GM21390 (cell line): ENCODE measurements around the gene SPATA7.
"Not testable (repeated sequence)": the region's sequence is repeated elsewhere in the genome, so short reads cannot be mapped to it uniquely, and the experiment has no call there.

Experiments used
- ATAC-seq: cut with Tn5 transposase; IDR thresholded peaks from one replicate; pipeline ENCODE4 v1.9.1; 2021; ENCODE audit not compliant: unreplicated experiment

Gene SPATA7, protein sequence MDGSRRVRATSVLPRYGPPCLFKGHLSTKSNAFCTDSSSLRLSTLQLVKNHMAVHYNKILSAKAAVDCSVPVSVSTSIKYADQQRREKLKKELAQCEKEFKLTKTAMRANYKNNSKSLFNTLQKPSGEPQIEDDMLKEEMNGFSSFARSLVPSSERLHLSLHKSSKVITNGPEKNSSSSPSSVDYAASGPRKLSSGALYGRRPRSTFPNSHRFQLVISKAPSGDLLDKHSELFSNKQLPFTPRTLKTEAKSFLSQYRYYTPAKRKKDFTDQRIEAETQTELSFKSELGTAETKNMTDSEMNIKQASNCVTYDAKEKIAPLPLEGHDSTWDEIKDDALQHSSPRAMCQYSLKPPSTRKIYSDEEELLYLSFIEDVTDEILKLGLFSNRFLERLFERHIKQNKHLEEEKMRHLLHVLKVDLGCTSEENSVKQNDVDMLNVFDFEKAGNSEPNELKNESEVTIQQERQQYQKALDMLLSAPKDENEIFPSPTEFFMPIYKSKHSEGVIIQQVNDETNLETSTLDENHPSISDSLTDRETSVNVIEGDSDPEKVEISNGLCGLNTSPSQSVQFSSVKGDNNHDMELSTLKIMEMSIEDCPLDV

DNA sequence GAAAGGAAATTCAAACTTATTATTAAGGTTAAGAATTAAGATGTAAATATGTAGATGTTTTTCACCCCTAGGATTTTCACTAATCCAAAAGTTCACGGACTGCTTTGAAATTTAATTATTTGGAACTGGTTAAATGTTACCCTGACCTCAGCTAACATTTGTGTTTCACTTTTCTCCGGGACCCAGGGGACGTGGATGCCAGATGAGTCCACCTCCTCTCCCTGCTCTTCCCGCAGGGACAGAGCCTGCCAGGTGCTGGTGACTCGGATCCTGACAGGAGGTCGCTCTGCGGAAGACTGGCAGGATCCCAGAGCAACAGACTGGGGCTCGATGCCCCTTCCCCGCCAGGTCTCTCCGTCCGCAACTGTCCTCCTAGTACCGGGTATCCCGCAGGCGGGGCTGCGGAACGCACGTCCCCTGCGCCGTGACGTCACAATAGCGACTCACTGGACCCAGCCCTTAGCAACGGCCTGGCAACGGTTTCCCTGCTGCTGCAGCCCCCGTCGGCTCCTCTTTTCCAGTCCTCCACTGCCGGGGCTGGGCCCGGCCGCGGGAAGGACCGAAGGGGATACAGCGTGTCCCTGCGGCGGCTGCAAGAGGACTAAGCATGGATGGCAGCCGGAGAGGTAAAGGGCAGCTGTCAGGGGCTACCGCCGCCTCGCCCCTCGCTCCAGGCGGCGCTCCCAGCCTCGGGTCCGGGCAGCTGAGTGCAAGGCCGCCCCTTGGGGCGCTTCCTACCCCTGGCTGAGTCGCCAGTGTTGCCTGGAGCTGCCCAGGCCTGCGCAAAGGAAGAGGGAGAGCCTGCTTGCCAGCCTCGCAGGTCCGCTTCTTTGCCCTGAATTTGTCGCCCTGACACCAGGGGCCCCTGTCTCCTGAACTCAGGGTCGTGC, at the start of gene SPATA7:
SPATA7 (plus strand) TSS at position 446 of the 890 bp plus-strand sequence; CDS start at position 608, 162 bp downstream.
- ATAC-seq, result peak; percentile 100

DNA sequence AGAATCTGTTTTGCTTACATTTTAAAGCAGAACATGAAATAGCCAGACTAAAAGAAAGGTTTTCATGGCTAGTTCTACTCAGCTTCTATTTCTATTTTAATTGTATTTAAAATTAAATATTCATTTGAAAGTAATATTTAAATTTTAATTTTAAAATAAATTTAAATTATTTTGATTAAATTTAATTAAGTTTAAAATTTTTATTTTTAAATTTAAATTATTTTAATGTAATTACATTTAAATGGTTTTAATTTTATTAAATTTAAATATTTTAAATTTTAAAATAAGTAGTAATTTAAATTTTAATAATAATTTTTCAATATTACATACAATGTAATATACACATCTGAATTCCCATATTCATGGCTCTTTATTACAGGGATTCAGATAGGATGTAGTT, 45.1 kb upstream of the SPATA7 start:
- ATAC-seq, result no peak

DNA sequence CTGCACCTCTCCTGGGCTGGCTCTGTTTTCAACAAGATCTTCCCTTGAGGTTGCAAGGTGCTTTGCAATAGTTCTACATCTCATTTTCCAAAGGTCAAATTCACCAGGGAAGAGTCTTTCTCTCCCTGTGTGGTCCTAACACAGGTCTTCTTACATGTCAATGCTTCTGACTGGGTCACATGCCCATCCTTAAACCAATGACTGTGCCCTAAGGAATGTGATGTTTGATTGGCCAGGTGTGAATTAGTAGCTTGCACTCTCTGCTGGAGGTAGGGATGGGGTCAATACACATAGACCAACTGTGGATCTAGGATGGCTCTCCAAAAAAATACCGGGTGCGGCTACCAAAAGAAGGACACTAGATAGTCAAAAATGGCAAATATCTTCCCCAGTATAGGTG, 42.5 kb upstream of the SPATA7 start:
- no peak for ATAC-seq

DNA sequence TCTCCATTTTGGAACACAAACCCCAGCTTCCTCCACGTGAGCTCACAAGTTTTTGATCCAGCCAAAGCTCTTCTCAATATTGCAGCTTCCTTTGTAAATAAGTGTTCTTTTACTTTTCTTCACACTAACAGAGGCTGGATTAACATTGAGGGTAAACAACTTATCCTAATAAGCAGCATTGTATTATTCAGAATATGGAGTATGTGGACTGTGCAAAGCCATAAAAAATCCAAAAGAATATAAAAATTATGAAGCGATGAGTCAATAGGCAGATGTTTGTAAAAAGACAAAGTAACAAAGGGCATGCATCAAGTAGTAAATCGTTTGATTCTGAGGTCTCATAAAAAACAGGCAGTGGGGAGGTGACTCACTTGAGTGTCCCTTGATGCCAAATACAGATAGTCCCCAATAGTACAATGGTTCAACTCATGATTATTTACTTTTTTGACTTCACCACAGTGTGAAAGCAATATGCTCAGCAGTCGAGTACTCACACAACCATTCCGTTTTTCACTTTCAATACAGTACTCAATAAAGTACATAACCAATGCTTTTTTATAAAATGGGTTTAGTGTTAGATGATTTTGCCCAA, 39.3 kb upstream of the SPATA7 start:
- ATAC-seq, result no peak

DNA sequence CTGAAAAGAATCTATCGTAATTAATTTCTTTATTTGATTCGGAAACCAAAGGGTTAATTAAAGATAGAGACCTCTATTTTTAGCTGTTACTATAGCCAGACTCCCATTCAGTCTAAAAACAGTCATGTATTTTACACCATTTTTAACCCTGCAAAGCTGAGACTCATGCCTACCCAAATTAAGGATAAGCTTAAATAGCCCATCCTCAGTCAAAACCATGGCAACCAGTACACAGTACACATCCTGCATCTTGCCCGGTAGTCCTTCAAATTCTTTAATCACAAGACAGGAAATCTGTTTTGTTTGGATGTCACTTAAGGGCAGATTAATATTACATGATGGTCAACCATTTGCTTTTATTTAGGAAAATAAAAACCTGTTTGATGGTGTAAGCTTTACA, 36.9 kb upstream of the SPATA7 start:
- ATAC-seq, result no peak

DNA sequence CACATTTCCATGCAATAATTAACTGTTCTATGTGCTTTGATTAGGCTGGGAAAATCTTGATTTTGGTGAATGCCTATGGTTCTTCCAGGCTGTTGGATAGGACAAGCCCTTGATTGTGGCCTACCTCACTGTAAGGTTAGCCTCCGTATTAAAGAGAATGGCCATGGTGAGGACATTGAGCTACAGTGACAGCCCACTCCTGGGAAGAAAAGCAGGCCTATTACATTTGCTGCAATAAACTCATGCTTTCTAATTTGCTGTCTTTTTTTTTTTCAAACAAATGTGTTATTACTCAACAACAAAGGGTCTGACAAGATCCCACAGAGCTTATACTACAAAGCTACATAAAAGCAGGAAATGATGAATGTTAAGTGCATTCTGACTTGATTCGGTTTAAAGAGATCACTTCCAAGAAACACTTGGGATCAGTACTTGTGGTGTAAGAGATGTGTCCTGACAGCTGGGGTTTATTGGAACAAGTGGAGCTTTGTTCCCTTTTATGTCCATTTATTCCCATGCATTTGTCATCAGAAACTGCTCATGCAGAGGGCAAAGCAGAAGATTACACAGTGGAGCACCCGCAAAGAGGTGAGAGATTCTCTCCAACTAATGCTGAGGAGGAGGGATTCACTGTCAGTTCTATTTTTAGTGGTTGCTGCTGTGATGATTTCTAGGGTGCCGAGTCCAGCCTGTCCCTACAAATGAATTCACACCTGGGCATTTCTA, 33.3 kb upstream of the SPATA7 start:
- ATAC-seq, result no peak

DNA sequence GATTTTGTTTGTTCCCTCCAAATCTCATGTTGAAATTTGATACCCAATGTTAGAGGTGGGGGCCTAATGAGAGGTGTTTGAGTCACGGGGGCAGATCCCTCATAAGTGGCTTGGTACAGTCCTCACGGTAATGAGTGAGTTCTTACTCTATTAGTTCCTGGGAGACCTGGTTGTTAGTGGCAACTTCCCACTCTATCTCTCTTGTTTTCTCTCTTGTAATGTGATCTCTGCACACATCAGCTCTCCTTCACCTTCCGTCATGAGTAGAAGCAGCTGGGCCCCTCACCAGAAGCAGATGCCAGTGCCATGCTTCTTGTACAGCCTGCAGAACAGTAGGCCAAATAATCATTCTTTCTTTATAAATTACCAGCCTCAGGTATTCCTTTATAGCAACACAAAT, 32.8 kb upstream of the SPATA7 start:
- no peak for ATAC-seq

DNA sequence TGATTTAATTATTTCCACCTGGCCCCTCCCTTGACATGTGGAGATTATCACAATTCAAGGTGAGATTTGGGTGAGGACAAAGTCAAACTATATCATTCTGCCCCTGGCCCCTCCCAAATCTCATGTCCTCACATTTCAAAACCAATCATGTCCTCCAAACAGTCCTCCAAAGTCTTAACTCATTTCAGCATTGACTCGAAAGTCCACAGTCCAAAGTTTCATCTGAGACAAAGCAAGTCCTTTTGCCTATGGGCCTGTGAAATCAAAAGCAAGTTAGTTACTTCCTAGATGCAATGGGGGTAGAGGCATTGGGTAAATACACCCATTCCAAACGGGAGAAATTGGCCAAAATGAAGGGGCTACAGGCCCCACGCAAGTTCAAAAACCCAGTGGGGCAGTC, 31.1 kb upstream of the SPATA7 start:
- no peak for ATAC-seq

DNA sequence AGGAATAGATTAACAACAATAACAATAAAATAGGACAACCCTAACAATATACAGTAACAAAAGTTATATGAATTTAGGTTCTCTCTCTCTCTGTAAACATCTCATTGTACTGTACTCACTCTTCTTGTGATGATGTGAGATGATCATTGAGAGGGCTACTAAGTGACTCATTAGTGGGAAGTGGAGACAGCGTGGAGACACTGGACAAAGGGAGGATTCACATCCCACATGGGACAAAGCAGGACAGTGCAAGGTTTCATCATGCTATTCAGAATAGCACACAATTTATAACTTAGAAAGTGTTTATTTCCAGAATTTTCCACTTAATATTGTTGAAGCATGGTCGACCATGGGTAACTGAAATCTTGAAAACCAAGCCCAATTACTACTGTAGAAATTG, 26.0 kb upstream of the SPATA7 start:
- ATAC-seq, result no peak

DNA sequence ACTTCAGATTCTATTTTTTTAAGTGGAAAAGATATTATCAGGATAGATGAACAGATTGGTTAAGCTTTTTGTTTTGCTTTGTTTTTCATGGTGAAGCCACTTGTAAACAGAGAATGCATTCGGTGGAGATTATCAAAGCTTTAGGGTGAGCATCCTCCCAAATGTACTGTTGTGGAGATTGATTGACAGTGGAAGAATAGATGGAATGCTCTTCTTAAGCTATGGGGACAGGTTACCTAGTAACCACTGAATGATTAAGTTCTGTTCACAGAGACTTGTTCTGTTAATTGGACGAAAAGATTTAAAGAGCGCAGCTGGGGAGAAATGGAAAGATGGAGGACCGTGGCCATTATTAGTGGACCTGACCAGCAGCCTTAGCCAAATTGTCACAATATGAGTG, 21.8 kb upstream of the SPATA7 start:
- no peak for ATAC-seq

DNA sequence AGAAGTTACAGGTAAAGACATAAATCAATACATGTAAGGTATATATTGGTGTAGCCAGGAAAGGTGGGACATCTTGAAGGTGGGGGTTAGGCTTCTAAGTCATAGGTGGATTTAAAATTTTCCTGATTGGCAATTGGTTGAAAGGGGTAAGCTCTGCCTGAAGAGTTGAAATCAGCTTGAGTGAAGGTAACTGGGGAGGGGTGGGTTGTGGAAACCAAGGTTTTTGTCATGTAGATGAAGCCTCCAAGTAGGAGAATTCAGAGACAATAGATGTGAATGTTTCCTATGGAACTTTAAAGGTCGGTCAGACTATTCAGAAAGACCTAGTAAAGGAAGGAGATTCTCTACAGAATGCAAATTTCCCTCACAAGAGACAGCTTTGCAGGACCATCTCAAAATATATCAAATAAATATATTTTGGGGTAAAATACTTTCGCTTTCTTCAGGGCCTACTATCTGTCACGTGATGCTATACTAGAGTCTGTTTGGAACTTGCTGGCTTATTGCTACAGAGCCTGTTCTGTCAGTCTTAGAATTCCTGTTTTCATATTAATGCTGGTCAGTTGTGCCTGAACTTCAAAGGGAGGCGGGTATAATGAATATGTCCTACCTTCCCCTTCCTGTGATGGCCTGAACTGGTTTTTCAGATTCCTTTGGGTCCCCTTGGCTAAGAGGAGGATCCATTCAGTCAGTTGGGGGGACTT, 20.6 kb upstream of the SPATA7 start:
- no peak for ATAC-seq

DNA sequence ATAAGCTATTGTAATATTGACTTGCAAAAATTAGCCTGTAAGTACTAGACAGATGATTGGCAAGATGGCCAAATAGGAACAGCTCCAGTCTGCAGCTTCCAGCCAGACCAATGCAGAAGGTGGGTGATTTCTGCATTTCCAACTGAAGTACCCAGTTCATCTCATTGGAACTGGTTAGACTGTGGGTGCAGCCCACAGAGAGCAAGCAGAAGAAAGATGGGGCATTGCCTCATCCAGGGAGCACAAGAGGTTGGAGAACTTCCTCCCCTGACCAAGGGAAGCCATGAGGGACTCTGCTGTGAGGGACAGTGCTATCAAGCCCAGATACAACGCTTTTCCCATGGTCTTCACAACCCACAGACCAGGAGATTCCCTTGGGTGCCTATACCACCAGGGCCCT, 16.0 kb upstream of the SPATA7 start:
- no peak for ATAC-seq

DNA sequence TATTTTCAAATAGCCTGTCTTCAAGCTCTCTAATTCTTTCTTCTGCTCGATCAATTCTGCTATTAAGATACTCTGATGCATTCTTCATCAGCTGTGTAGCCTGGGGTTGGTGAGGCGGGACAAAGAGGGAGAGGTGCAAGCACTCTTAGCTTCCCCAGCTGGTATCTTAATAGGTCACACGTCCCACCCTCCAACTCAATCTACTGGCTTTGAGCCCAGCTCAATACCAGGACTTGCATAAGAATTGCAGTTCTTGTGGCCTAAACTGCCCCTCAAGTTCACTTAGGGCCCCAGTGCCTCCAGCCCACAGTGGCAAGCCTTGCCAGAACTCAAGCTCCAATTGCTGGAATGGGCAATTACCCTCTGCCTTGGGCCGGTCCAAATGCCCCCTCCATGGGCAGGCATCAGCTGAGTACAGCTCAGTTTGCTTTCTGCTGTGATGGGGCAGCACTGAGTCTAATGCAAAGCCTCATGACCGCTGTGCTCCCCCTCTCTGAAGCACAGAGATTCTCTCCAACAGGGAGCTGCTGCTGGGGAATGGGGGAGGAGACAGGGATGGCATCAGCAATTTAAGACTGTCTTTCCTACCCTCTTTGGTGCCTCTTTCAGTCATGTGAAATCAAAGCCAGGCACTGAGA, 5.6 kb upstream of the SPATA7 start:
- no peak for ATAC-seq

DNA sequence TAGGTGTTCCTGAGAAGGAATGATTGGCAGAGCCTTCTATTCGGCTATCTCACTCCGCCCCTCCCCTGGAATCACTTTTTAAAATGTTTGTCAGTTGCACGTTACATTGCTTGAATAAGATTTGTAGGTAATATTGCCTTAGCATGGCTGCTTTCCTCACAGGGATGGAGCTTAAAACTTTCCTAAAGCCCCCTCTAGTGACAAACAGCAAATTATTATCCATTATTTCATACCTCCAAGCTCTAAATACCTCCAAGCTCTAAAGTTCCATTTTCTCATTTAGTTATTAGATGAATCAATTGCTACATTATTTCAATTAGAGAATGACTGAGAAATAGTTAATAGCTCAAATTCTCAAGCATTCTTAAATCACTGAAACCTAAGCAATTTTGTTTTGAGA, 5.1 kb upstream of the SPATA7 start:
- ATAC-seq, result no peak

DNA sequence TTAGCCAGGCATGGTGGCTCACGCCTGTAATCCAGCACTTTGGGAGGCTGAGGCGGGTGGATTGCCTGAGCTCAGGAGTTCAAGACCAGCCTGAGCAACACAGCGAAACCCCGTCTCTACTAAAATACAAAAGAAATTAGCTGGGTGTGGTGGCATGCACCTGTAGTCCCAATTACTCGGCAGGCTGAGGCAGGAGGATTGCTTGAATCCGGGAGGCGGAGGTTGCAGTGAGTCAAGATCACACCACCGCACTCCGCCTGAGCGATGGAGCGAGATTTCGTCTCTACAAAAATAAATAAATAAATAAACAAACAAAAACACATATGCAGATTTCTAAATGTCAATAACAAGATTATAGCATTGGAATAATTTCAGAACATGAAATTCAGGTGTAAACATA, 3.8 kb upstream of the SPATA7 start:
- not testable (repeated sequence) for ATAC-seq

DNA sequence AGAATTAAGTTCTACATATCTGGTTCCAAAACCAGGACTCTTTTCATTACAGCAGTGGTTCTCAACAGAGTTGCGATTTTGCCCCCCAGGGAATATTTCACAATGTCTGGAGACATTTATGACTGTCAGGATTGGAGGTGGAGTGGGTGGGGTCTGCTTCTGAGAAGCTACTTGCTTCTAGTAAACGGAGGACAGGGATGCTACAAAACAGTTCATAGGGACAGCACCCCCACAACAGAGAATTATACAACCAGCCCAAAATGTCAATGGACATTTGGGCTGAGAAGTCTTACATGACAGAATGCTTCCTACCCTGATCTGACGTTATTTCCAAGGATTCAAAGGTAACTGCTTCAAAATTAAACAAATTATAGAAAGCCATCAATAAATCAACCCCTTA, 739 bp upstream of the SPATA7 start:
- ATAC-seq, result no peak

DNA sequence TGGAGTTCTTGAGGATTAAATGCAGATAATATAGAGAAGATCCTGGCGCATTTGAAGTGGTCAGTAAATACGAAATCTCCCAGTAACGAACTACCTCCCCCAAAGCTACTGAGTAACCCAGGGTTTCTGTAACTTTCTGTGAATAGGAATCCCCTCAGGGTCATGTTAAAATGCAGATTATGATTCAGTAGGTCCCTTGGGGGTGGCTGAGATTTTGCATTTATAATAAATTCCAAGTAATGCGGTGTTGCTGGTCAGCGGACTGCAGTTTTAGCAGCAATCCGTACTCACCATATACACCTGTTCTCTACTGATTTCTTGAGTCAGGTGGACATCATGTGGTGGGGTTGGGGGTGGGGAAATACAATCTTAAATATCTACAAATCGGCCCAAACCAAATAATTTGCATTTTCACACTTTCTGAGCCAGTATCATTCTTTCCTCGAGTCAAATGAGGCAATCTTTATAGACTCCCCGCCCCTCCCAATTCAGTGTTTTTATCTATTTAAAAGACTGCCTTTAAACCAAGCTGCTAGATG, 868 bp downstream of the SPATA7 start:
- ATAC-seq, result no peak

DNA sequence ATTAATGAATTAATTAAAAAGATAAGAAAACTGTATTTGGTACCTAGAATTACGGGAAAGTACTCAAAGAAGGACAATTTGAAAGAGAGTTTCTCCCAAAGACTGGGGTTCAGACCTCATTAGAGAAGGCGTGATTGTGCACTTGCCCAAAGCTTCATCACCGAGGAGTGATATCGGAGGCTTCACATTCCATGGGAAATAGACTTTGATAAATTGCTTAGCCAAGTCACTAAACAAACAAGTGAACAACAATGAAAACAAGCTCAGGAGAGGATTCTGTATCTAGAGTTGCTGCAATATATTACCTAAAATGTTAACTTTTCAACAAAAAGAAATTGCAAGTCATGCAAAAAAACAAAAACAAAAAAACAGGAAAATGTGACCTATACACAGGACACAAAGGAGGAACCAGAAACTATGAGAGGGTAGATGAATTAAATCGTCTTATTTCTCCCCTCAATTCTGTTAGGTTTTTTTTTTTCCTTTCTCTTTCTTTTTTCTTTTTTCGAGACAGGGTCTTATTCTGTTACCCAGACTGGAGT, 3.4 kb downstream of the SPATA7 start:
- no peak for ATAC-seq

DNA sequence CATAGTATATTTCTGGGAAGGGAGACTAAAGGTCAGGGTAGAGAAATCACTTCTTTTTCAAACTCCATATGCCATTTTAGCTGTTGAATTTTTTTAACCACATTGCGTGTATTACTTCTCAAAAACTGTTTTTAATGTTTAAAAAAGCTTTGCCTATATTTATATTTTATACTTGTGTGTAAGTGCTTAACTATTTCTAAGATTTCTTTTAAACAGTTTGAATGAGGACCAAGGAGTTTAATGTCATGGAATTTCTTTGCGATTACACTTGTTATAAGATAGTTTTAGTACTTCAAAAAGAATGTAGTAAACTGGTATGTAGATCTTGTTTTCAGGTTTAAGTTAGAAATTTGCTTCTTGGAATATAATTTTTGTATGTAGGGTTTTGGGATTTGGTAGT, 7.2 kb downstream of the SPATA7 start:
- ATAC-seq, result no peak
